ENCODE measurements around the gene CXXC5. TPM values are rescaled to one million over a fixed set of nuclear protein-coding genes. Genes with fewer than 3 reads are reported as not detected.
A peak's percentile ranks its signal among the peaks of the same experiment; 100 is the strongest.

CXXC5 gene
- total and polyA plus RNA-seq, 9 of the 15 experiments (the other 6 are each of a cell fraction or from before 2014, with no cell fraction given), result 1.9 to 123 (median 45.8) TPM

GRCh38 chr5:139708877-139709581 is 60.9 kb downstream of the CXXC5 start (continued):
- TF ChIP-seq TAF7 (tag; IDR thresholded peaks at IDR 0.05), result no peak
- TF ChIP-seq CBX2 (IDR thresholded peaks at IDR 0.05; ENCODE audit: insufficient read depth, low read length, poor library complexity, severe bottlenecking), result no peak
- no peak for TF ChIP-seq MTA2 (IDR thresholded peaks at IDR 0.05; ENCODE audit: low read depth)
- TF ChIP-seq EP300 (IDR thresholded peaks at IDR 0.05; ENCODE audit: low read length), result peak; percentile 75
- TF ChIP-seq ZNF41 (CRISPR knock-in tag; conservative IDR thresholded peaks at IDR 0.05), result no peak
- TF ChIP-seq ZNF175 (CRISPR knock-in tag; IDR thresholded peaks at IDR 0.05; ENCODE audit: low read depth), result no peak

- H3K27me3 ChIP-seq (ENCODE audit: control insufficient read depth in 2 of 2, insufficient read depth in 2 of 2, low read length in 2 of 2), result no peaks in the 10 kb centered on the region
- peaks cover 40 to 55% of the 10 kb centered on the region in 2 experiments for H3K4me1 ChIP-seq (replicated peaks in 1 of 2; ENCODE audit: control insufficient read depth in 2 of 2, insufficient read depth in 2 of 2, low read length in 2 of 2)
- H3K27ac ChIP-seq (ENCODE audit: extremely low read depth, low read depth, low read length), result peak overlapping the region; percentile 81
- no peak for FAIRE-seq
- no peaks in the 10 kb centered on the region for H3K9me1 ChIP-seq (ENCODE audit: control insufficient read depth, insufficient read depth, low read length)
- in situ Hi-C loops (cut with MboI), result no loop called here
- peak; percentile 28 for ATAC-seq
- H3K4me3 ChIP-seq, result peak overlapping the region; percentile 27
- TSS peak; percentile 67 for BruUV-seq (replicated peaks)
- H3K79me2 ChIP-seq (ENCODE audit: control insufficient read depth, insufficient read depth, low read length), result no peaks in the 10 kb centered on the region
- H3K36me3 ChIP-seq (ENCODE audit: control insufficient read depth, insufficient read depth, low read length), result no peaks in the 10 kb centered on the region
- peak in 3 of 4 experiments; percentile 60 to 75 (median 64) for DNase-seq (ENCODE audit: extremely low read depth in 1 of 4, low spot score in 3 of 4)
- H3K9ac ChIP-seq (ENCODE audit: insufficient read depth in 1 of 2, low read depth in 2 of 2, low read length in 2 of 2), result peak overlapping the region; percentile 59 to 91
- intact Hi-C loops (cut with micrococcal nuclease), result loop anchor here (1.0 to 2.0 kb wide), 4 partner anchors 13 to 72 kb away; partner anchors contain the start of gene CXXC5
- WGBS (ENCODE audit: insufficient coverage, low coverage, missing lambda C conversion rate), result 31% methylated on average over 15 of the region's 56 CpGs
- no peaks in the 10 kb centered on the region for H3K9me3 ChIP-seq (replicated peaks; ENCODE audit: control insufficient read depth, insufficient read depth, low read depth, low read length)
- no peaks in the 10 kb centered on the region for H4K20me1 ChIP-seq (replicated peaks; ENCODE audit: control insufficient read depth, insufficient read depth, low read length)
- POLR2A ChIA-PET, result interaction anchor here (0.6 to 5.0 kb wide), 12 partner anchors 10 to 1198 kb away, joined by 3 to 28 read pairs (median 4); no protein-coding TSS in a partner anchor
- CTCF ChIA-PET (ENCODE audit: low intra/inter-chr PET ratio), result no interaction called here
- peak overlapping the region; percentile 89 for H2AFZ ChIP-seq (ENCODE audit: low read depth, low read length)
- H3K4me2 ChIP-seq (ENCODE audit: insufficient read depth, low read length), result peak overlapping the region; percentile 77
- TF ChIP-seq PHF8 (IDR thresholded peaks at IDR 0.05; ENCODE audit: borderline replicate concordance, low read length), result 0 out of 2 replicates have a peak, but pooled peaks have one; percentile 11
- TF ChIP-seq PTTG1 (tag; IDR thresholded peaks at IDR 0.05; ENCODE audit: low read depth), result no peak
- TF ChIP-seq SRSF9 (IDR thresholded peaks at IDR 0.05; ENCODE audit: borderline replicate concordance, low read depth, low read length), result no peak
- no peak for TF ChIP-seq DDX20 (tag; IDR thresholded peaks at IDR 0.05; ENCODE audit: low read depth)
- TF ChIP-seq GABPA (tag; conservative IDR thresholded peaks at IDR 0.05; ENCODE audit: low read depth), result peak; percentile 55
- TF ChIP-seq DNMT1 (IDR thresholded peaks at IDR 0.05), result no peak
- no peak for TF ChIP-seq HDAC1 (IDR thresholded peaks at IDR 0.05)
- peak; percentile 5; the same call in 1 of the 2 replicates for TF ChIP-seq ARID1B (IDR thresholded peaks at IDR 0.05)
- no peak for TF ChIP-seq E2F8 (IDR thresholded peaks at IDR 0.05; ENCODE audit: low read depth, partially characterized antibody)
- TF ChIP-seq CREM (IDR thresholded peaks at IDR 0.05; ENCODE audit: low read depth), result no peak
- peak; percentile 18; the same call in 1 of the 2 replicates for TF ChIP-seq NFRKB (IDR thresholded peaks at IDR 0.05; ENCODE audit: low read depth)
- TF ChIP-seq POLR2G (IDR thresholded peaks at IDR 0.05; ENCODE audit: low read depth, low read length), result peak; percentile 65
These were observed 61.6 kb downstream of the CXXC5 start for GRCh38 chr5:139709582-139710318.

Measured in K562 (cell line).